Activated CD8-positive, alpha-beta memory T cell treated with anti-CD3 and anti-CD28 coated beads, Interleukin-2, amount 50 U/mL, for 48 hours (primary cell): ENCODE measurements around the gene ALDH1L1.
A peak's percentile ranks its signal among the peaks of the same experiment; 100 is the strongest.
"Not testable (repeated sequence)": the region's sequence is repeated elsewhere in the genome, so short reads cannot be mapped to it uniquely, and the experiment has no call there.

Experiments used
- DNase-seq: peaks from one replicate; pipeline ENCODE4 v3.0.0-alpha.2; 2020

Gene ALDH1L1

DNA sequence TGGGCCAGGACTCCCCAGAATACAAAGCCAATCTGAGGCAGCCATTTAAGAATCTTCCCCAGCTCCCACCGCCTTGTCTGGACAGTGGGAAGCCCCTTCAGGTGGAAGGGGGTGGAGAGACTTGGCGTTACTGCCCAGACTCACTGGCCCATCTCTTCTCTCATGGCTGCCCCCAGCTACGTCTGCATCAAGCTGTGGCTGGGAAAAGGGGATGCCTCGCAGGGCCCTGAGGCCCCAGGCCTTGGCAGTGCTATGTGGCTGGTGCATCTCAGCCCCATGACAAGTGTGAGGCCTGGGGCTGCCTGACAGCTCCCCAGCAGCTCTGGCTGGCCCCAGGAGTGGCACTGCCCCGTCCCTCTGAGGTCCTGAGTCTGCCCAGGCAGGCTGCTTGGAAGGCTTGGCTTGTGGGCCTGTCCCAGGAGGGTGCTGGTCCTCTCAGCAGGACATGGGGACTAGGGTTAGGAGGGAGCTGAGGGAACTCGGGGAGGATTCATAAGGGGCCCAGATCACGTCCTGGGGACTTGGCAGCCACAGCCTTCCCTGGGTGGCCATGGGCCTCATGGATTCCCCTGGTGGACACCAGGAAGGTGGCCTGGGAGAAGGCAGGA is 76.3 kb downstream of the ALDH1L1 start:
- peak; percentile 29 for DNase-seq

- DNase-seq = no peak
These were observed 77.0 kb downstream of the ALDH1L1 start for GRCh38 chr3:126103121-126104027.

DNA sequence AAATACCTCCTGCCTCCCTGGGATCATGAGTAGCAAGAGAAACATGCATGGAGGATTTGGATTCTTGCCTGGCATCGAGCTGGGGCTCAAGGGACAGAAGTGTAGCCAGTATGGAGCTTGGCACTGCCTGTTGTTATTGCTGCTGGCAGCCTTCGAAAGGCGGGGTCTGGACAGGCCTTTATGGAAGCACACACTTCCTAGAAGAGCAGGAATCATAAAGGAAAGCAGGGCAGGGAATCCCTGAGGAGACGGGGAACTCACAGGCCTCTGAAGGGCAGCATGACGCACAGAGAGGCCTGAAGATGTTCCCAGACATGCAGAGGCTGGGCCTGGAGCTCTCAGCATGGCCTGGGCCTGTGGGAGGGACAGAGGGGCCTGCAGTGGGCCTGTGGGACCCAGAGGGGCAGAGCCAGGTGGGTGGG is 77.8 kb downstream of the ALDH1L1 start:
- DNase-seq = no peak

DNA sequence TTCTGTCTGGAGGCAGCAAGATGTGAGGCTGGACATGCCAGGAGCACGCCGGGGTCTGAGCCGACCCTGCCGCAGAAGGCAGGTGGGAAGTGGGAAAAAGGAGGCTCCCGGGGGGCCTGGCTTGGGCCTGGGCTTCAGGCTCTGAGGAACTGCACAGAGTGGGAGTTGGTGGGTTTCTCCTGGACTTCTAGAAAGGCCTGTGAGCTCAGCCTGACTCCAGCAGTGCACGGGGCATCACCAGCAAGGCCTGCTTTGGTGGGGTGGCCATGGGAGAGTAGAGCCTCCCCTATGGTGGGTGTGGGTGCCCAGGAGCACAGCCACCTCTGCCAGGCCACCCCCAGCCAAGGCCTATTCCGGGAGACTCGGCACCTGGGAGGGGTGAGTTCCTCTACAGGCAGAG is 78.4 kb downstream of the ALDH1L1 start:
- peak; percentile 28 for DNase-seq

GRCh38 chr3:126101521-126101982 is 78.8 kb downstream of the ALDH1L1 start:
- peak; percentile 35 for DNase-seq

GRCh38 chr3:126100634-126101301 is 79.6 kb downstream of the ALDH1L1 start:
- DNase-seq = peak; percentile 17

DNA sequence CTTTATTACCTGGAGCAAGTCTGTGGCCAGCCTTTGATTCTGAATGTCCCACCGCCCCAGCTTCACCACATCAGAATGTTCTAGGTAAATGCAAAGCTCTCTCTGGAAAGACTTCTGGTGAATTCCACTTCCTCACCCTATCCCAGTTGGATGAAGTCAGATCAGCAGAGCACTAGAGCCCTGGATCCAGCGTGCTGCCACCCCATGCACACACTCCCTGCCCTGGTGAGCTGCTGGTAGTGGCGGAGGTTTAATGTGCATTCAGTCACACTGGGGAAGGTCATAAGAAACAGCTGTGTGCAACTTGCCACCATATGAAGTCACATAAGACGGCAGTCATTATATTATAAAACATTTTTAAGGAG is 80.1 kb downstream of the ALDH1L1 start:
- DNase-seq = peak; percentile 8

GRCh38 chr3:126098391-126098858 is 82.0 kb downstream of the ALDH1L1 start:
- no peak for DNase-seq

- no peak for DNase-seq
These were observed 82.6 kb downstream of the ALDH1L1 start for GRCh38 chr3:126097801-126098200.

DNA sequence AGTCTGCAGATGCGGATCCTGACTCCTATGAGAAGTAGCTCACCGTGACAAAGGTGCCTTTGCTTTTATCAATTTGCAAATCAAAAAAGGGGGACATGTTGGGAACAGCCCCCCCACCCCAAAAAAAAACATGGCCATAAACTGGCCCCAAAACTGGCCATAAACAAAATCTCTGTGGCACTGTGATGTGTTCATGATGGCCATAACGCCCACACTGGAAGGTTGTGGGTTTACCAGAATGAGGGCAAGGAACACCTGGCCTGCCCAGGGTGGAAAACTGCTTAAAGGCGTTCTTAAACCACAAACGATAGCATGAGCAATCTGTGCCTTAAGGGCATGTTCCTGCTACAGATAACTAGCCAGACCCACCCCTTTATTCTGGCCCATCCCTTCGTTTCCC is 84.1 kb downstream of the ALDH1L1 start:
- not testable (repeated sequence) for DNase-seq

DNA sequence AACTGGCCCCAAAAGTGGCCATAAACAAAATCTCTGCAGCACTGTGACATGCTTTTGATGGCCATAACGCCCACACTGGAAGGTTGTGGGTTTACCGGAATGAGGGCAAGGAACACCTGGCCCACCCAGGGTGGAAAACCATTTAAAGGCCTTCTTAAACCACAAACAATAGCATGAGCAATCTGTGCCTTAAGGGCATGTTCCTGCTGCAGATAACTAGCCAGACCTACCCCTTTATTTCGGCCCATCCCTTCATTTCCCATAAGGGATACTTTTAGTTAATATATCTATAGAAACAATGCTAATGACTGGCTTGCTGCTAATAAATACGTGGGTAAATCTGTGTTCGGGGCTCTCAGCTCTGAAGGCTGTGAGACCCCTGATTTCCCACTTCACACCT is 88.3 kb downstream of the ALDH1L1 start:
- not testable (repeated sequence) for DNase-seq

DNA sequence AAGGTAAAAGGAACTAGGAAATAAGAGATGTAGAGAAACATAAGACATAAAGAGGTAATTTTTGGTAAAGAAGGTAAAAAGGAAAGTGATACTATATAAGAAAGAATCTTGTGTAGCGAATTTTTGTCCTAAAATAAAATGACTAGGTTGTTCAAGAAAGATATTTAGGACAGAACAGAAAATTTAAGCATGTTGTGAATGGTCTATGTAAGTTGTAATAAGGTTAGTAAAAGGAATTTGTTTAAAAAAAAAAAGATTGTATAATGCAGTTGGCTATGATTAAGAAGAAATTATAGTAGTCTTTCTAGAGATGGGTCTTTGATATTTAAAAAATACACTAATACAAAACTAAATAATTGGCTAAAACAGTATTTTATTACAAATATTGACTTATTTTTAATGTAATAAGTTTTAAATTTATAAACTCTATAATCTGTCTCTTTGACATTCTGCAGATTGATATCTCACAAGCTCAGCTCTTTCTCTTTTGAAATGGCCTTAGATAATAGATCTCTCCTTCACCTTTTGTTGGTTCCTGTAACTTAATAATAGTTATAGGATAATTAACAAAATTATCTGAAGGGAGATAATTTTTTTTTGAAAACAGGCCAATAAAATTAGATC is 92.7 kb downstream of the ALDH1L1 start:
- no peak for DNase-seq

GRCh38 chr3:126085841-126086240 is 94.5 kb downstream of the ALDH1L1 start:
- DNase-seq = no peak

DNA sequence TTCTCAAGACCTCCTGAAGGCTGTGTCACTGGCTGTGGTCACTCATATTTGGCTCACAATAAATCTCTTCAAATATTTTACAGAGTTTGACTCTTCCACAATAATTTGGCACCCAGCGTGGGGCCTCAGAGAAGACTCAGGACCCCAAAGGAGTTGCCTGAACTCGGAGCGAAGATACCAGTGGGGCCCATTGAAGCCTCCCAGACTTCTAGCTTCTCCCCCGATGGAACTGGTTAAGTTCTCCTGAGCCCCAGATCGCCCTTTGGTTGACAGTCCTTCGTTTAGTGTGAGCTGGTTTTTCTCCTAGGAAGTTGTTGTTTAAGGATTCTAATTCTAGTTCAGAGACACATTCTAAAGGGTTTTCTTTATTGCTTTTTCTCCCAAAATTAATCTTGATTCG is 95.1 kb downstream of the ALDH1L1 start:
- DNase-seq = no peak

DNA sequence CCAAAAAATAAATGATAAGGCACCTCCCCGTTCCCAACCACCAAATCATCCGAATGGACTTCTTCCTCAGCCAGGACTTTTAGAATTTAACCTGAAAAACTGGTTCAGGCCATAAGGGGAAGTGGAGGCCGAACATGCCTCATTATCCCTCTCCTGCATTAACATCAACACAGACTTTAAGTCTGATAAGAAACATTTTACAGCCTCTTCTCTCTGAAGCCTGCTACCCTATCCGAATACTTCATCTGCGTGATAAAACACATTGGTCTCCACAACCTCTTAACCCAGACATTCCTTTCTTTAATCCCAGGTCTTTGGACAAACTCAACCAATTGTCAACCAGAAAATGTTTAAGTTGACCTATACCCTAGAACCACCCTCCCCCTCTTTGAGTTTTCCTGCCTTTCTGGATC is 95.6 kb downstream of the ALDH1L1 start:
- DNase-seq = no peak

DNA sequence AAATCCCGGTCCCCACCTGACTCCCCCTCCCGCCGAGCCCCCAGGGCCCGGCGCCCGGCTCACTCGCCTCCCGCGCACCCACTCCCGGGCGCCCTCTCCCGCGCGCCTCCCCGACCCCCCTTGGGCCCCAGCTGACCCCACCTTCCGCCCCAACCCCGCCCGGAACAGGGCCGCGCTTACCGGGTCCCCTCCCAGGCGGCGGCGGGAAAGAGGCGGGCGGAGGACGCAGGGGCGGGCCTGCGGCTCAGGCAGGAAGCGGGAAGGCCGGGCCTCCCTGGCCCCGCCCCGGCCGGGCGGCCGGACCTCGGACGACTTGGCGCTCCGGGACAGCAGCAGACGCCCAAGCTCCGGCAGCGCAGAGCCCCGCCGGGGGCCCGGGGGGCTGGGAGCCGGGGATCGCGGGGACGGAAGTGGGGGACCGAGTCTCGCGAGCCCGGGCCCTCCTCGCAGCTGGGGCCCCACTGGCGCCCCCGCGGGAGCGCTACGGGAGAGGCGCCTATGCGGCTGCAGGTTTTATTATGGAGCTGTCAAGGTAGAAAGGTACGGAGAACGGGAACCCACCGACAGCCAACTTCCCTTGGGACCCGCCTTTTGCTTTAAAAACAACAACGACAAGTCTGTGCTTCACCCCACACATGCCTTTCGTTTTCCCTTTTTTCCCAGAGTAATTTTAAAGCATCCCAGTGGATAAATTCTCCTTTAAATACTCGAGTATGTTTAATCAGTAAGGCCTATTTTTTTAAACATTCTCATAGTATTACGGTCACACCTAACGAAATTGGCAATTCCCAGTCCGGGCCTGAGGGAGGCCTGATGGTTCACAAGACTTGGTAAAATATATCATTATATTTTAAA is 96.2 kb downstream of the ALDH1L1 start, which contains the start of gene SLC41A3:
TSS of gene SLC41A3 (minus strand) at position 212 of the 855 bp plus-strand sequence. CDS start 15,905 bp downstream, outside the sequence.
- DNase-seq = peak; percentile 92

DNA sequence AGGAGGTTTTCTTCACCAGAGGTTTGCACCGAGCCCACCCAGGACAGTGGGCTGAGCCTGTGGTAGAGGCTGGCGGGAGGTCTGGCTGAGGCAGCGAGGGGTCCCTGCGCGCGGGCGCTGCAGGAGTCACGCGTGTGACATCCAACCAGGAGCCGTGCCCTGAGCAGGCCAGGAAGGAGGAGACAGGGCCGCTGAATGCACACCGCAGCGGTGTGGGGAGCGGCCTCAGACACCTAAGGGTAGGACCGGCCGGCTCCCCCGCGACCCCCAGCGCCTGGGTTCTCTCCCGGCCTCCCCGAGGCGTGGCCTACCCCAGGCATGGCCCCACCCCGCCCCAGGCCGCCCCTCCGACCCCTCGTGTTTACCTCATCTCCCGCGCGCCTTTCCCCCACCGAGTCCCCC is 96.9 kb downstream of the ALDH1L1 start:
- DNase-seq = peak; percentile 77

- no peak for DNase-seq
These were observed 97.3 kb downstream of the ALDH1L1 start for GRCh38 chr3:126083138-126083445.

DNA sequence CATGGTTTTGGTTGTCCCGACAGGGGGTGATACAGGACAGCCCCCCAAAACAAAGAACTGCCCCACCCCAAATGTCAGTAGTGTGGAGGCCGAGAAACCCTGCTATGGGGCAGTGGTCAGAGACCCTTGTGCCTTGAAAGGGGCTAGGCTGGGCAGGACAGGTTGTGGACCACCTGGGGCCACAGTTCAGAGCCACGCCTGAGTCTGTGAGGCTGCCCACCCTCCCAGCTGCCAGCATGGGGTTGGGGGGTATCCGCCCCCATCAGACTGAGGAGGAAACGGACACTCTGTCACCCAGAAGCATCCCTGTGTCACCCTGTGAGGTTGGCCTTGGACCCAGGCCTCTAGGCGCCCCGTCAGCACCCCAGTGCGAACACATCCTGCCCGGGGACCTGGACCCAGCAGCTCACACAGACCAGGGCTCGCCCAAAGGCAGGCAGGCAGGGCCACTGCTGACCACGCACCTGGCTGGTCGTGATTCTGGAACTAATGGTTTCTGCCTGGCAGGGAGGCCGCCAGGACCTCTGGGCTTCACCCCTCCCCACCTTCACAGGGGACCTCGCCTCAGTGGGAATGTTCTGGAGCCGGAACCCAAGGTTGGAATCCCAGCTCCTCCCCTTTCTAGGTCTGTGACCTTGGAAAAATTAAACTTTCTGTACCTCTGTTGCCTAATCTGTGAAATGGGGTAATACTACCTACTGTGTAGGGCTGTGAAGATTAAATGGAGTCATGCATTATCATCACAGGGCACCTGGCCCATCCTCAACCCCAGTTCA is 97.8 kb downstream of the ALDH1L1 start:
- no peak for DNase-seq

DNA sequence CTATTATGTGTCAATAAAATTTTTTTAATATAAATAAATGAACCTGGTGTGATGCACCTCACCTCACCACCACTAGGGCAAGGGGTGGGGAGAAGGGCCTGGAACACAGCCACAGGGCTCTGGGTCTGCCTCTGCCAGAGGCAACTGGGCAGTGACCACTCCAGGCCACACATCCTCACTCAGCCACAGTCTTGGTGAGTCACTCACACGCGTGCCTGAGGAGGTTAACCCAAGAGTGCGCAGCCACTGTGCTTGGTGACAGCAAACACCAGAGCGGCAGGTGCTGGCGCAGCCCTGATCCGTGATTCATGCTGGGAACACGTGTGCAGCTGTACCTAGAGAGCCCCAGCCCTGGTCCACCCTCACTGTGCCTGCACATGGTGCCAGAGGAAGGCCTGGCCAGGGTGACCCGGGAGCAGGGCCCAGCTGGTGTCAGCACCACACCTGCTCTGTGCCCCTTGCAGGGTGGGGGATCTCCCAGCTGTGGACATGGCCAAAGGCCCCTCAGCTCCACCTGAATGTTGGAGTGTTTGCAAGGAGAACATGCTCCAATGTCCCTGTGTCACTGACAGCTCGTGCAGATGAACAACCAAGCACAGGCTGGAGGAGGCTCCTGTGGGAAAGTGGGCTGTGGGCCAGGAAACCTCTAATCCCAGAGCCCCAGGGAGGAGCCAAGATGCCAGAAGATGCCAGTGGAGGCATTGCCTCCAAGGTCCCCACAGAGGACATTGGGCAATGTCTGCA is 98.6 kb downstream of the ALDH1L1 start:
- no peak for DNase-seq

GRCh38 chr3:126080970-126081369 is 99.4 kb downstream of the ALDH1L1 start:
- DNase-seq = no peak
